Measurements from ENCODE around the gene SPPL2C. TPM values are rescaled to one million over a fixed set of nuclear protein-coding genes. Genes with fewer than 3 reads are reported as not detected.

The SPPL2C gene
- polyA plus RNA-seq, 1 donor from 2014 or later, result not detected

DNA sequence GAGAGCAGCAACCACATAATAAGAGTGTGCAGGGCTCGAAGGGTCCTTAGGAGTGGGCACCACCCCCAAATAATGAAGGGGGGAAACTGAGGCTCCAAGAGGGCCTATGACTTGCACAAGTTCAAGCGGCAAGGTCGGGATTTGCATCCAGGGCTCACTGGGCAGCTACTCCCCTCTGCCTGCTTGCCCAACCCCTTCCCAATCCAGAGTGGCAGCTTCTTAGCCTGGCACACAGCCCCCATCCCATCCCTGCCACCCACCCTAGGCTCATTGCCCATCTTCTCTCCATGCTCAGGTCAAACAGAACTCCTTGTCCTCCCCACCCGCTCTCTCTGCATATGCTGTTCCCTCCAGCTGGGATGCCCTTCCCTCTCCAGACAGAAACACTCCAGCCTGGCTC is 2.4 kb downstream of the SPPL2C start:
- no peaks in the 10 kb centered on the region for H3F3A ChIP-seq (ENCODE audit: insufficient read depth, low read length, poor library complexity, severe bottlenecking)
- no peak overlapping the region for H3K4me2 ChIP-seq (ENCODE audit: low read length)
- no peak overlapping the region for H3K9ac ChIP-seq (ENCODE audit: low read length)
- no peaks in the 10 kb centered on the region for H3K27me3 ChIP-seq (ENCODE audit: insufficient read depth, low read depth, low read length)
- no peaks in the 10 kb centered on the region for H3K36me3 ChIP-seq (ENCODE audit: insufficient read depth, low read length)
- no peaks in the 10 kb centered on the region for H3K9me3 ChIP-seq (ENCODE audit: low read length)
- H3K27ac ChIP-seq (ENCODE audit: low read length), result no peak overlapping the region
- no peaks in the 10 kb centered on the region for H4K20me1 ChIP-seq (ENCODE audit: insufficient read depth)
- H3K79me2 ChIP-seq (replicated peaks; ENCODE audit: insufficient read depth, low read length), result no peaks in the 10 kb centered on the region
- no peak overlapping the region for H3K4me3 ChIP-seq (ENCODE audit: low read length)
- TF ChIP-seq POLR2AphosphoS5 (IDR thresholded peaks at IDR 0.05) (no peak), RAD21 (conservative IDR thresholded peaks at IDR 0.05) (no peak), EP300 (conservative IDR thresholded peaks at IDR 0.05; ENCODE audit: poor library complexity, severe bottlenecking) (no peak), EZH2 (IDR thresholded peaks at IDR 0.05; ENCODE audit: borderline replicate concordance, insufficient read depth, low read length, poor library complexity, severe bottlenecking) (no peak), MXI1 (conservative IDR thresholded peaks at IDR 0.05; ENCODE audit: poor library complexity, severe bottlenecking) (no peak), TAF1 (IDR thresholded peaks at IDR 0.05; ENCODE audit: low read depth) (no peak), SMC3 (conservative IDR thresholded peaks at IDR 0.05; ENCODE audit: poor library complexity) (no peak)
- TF ChIP-seq, protein P1, sequence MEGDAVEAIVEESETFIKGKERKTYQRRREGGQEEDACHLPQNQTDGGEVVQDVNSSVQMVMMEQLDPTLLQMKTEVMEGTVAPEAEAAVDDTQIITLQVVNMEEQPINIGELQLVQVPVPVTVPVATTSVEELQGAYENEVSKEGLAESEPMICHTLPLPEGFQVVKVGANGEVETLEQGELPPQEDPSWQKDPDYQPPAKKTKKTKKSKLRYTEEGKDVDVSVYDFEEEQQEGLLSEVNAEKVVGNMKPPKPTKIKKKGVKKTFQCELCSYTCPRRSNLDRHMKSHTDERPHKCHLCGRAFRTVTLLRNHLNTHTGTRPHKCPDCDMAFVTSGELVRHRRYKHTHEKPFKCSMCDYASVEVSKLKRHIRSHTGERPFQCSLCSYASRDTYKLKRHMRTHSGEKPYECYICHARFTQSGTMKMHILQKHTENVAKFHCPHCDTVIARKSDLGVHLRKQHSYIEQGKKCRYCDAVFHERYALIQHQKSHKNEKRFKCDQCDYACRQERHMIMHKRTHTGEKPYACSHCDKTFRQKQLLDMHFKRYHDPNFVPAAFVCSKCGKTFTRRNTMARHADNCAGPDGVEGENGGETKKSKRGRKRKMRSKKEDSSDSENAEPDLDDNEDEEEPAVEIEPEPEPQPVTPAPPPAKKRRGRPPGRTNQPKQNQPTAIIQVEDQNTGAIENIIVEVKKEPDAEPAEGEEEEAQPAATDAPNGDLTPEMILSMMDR (IDR thresholded peaks at IDR 0.05; ENCODE audit: poor library complexity, severe bottlenecking), result no peak
- TF ChIP-seq, protein P2, sequence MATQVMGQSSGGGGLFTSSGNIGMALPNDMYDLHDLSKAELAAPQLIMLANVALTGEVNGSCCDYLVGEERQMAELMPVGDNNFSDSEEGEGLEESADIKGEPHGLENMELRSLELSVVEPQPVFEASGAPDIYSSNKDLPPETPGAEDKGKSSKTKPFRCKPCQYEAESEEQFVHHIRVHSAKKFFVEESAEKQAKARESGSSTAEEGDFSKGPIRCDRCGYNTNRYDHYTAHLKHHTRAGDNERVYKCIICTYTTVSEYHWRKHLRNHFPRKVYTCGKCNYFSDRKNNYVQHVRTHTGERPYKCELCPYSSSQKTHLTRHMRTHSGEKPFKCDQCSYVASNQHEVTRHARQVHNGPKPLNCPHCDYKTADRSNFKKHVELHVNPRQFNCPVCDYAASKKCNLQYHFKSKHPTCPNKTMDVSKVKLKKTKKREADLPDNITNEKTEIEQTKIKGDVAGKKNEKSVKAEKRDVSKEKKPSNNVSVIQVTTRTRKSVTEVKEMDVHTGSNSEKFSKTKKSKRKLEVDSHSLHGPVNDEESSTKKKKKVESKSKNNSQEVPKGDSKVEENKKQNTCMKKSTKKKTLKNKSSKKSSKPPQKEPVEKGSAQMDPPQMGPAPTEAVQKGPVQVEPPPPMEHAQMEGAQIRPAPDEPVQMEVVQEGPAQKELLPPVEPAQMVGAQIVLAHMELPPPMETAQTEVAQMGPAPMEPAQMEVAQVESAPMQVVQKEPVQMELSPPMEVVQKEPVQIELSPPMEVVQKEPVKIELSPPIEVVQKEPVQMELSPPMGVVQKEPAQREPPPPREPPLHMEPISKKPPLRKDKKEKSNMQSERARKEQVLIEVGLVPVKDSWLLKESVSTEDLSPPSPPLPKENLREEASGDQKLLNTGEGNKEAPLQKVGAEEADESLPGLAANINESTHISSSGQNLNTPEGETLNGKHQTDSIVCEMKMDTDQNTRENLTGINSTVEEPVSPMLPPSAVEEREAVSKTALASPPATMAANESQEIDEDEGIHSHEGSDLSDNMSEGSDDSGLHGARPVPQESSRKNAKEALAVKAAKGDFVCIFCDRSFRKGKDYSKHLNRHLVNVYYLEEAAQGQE (IDR thresholded peaks at IDR 0.05; ENCODE audit: borderline replicate concordance), result no peak
- no peaks in the 10 kb centered on the region for H3K9me2 ChIP-seq (ENCODE audit: insufficient read depth, low read length)
- H2AFZ ChIP-seq (ENCODE audit: low read depth, low read length), result no peak overlapping the region

DNA sequence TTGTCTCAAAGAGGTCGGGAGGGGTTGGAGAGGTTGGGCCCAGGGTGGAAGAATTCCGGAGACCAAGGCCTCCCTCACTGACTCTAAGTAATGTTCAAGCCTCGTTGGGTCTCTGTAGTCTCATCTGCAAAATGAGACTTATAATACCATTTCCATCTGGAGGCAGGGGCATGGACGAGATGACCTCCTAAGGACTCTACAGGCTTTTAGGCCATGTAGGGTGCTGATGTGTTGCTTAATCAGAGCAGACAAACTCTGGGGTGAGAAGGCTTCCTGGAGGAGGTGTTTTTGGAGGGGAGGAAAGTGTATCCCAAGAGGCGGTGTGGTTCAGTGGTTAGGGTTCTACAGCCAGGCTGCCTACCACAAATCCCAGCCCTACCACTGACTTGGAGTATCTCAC is 3.1 kb downstream of the SPPL2C start:
- Histone ChIP-seq H3F3A (ENCODE audit: insufficient read depth, low read length, poor library complexity, severe bottlenecking) (no peaks in the 10 kb centered on the region), H3K9ac (ENCODE audit: low read length) (no peak overlapping the region), H2AFZ (ENCODE audit: low read depth, low read length) (no peak overlapping the region), H3K79me2 (replicated peaks; ENCODE audit: insufficient read depth, low read length) (no peaks in the 10 kb centered on the region), H3K27ac (ENCODE audit: low read length) (no peak overlapping the region), H3K36me3 (ENCODE audit: insufficient read depth, low read length) (no peaks in the 10 kb centered on the region), H3K27me3 (ENCODE audit: insufficient read depth, low read depth, low read length) (no peaks in the 10 kb centered on the region), H3K4me2 (ENCODE audit: low read length) (no peak overlapping the region), H3K4me3 (ENCODE audit: low read length) (no peak overlapping the region), H3K9me3 (ENCODE audit: low read length) (no peaks in the 10 kb centered on the region), H4K20me1 (ENCODE audit: insufficient read depth) (no peaks in the 10 kb centered on the region), H3K9me2 (ENCODE audit: insufficient read depth, low read length) (no peaks in the 10 kb centered on the region)
- no peak for TF ChIP-seq EP300 (conservative IDR thresholded peaks at IDR 0.05; ENCODE audit: poor library complexity, severe bottlenecking)

DNA sequence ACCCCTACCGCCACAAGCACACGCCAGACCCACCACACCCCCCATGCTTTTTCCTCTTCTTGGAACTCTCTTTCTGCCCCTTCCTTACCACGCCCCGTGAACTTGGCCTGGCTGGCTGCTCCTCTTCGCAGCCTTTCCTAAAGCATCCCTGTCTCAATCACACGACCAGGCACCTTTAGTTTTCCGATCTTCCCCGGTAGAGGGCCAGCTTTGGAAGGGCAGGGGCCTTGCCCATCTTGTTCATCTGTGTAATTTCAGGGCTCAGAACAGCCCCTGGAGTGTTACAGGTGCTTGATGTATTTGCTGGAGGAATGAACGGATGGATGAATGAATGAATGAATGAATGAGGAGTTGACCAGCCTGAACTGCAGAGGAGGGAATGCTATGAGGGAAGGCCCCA is 3.7 kb downstream of the SPPL2C start:
- TF ChIP-seq, protein P2 (IDR thresholded peaks at IDR 0.05; ENCODE audit: borderline replicate concordance), result no peak
- TF ChIP-seq EZH2 (IDR thresholded peaks at IDR 0.05; ENCODE audit: borderline replicate concordance, insufficient read depth, low read length, poor library complexity, severe bottlenecking), result no peak
- no peak for TF ChIP-seq TAF1 (IDR thresholded peaks at IDR 0.05; ENCODE audit: low read depth)
- no peak for TF ChIP-seq RAD21 (conservative IDR thresholded peaks at IDR 0.05)
- TF ChIP-seq, protein P1 (IDR thresholded peaks at IDR 0.05; ENCODE audit: poor library complexity, severe bottlenecking), result no peak
- no peak for TF ChIP-seq MXI1 (conservative IDR thresholded peaks at IDR 0.05; ENCODE audit: poor library complexity, severe bottlenecking)
- no peak for TF ChIP-seq POLR2AphosphoS5 (IDR thresholded peaks at IDR 0.05)
- TF ChIP-seq SMC3 (conservative IDR thresholded peaks at IDR 0.05; ENCODE audit: poor library complexity), result no peak
- no peak for TF ChIP-seq EP300 (conservative IDR thresholded peaks at IDR 0.05; ENCODE audit: poor library complexity, severe bottlenecking)
- Histone ChIP-seq H2AFZ (ENCODE audit: low read depth, low read length) (no peak overlapping the region), H3K27me3 (ENCODE audit: insufficient read depth, low read depth, low read length) (no peaks in the 10 kb centered on the region), H3F3A (ENCODE audit: insufficient read depth, low read length, poor library complexity, severe bottlenecking) (no peaks in the 10 kb centered on the region), H3K4me2 (ENCODE audit: low read length) (no peak overlapping the region), H3K36me3 (ENCODE audit: insufficient read depth, low read length) (no peaks in the 10 kb centered on the region), H3K9me3 (ENCODE audit: low read length) (no peaks in the 10 kb centered on the region), H3K9me2 (ENCODE audit: insufficient read depth, low read length) (no peaks in the 10 kb centered on the region), H3K27ac (ENCODE audit: low read length) (no peak overlapping the region), H3K9ac (ENCODE audit: low read length) (no peak overlapping the region), H3K4me3 (ENCODE audit: low read length) (no peak overlapping the region), H3K79me2 (replicated peaks; ENCODE audit: insufficient read depth, low read length) (no peaks in the 10 kb centered on the region), H4K20me1 (ENCODE audit: insufficient read depth) (no peaks in the 10 kb centered on the region)
